GM19328 (cell line): ENCODE results near the gene RBM33.

ENCODE experiments used
- ATAC-seq: cut with Tn5 transposase; IDR thresholded peaks from one replicate; pipeline ENCODE4 v1.9.1; 2021; ENCODE audit warnings: mild to moderate bottlenecking, moderate library complexity; ENCODE audit not compliant: unreplicated experiment

RBM33 gene

GRCh38 chr7:155818154-155818819 lies 173.8 kb downstream of the RBM33 start:
- no peak for ATAC-seq

- no peak for ATAC-seq
Measured at GRCh38 chr7:155818820-155819168, 174.3 kb downstream of the RBM33 start.

- no peak for ATAC-seq
Measured at GRCh38 chr7:155819186-155819585, 174.7 kb downstream of the RBM33 start.

- ATAC-seq: no peak
Measured at GRCh38 chr7:155820246-155820645, 175.8 kb downstream of the RBM33 start.

- ATAC-seq: no peak
Measured at GRCh38 chr7:155820788-155821187, 176.3 kb downstream of the RBM33 start.

- no peak for ATAC-seq
Measured at GRCh38 chr7:155821851-155822250, 177.4 kb downstream of the RBM33 start.

- no peak for ATAC-seq
Measured at GRCh38 chr7:155824227-155824886, 179.9 kb downstream of the RBM33 start.

- no peak for ATAC-seq
Measured at GRCh38 chr7:155825336-155825735, 180.9 kb downstream of the RBM33 start.

- no peak for ATAC-seq
Measured at GRCh38 chr7:155829796-155830470, 185.5 kb downstream of the RBM33 start.
